IPS-18c (cell line): ENCODE results near the gene EYA3.
"Not testable (repeated sequence)": the region's sequence is repeated elsewhere in the genome, so short reads cannot be mapped to it uniquely, and the experiment has no call there.

Experiments
- H3K4me3 ChIP-seq: 2 replicates; pipeline ENCODE4 v1.7.0; 2013; ENCODE audit warnings: low read depth, mild to moderate bottlenecking, low read length, moderate library complexity; ENCODE audit not compliant: insufficient read depth
- H3K9me3 ChIP-seq: one replicate; pipeline ENCODE4 v1.6.1; 2013; ENCODE audit warnings: mild to moderate bottlenecking, low read length, moderate library complexity; ENCODE audit not compliant: control insufficient read depth, insufficient read depth

EYA3 gene

DNA sequence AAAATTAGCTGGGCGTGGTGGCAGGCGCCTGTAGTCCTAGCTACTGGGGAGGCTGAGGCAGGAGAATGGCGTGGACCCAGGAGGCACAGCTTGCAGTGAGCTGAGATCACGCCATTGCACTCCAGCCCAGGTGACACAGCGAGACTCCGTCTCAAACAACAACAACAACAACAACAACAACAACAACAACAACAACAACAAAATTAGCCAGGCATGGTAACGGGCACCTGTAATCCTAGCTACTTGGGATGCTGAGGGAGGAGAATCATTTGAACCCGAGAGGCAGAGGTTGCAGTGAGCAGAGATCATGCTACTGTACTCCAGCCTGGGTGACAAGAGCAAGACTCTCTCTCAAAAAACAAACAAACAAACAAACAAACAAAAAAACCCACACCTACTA, 85.3 kb downstream of the EYA3 start:
- H3K9me3 ChIP-seq, H3K4me3 ChIP-seq: not testable (repeated sequence)

- Histone ChIP-seq H3K4me3 (no peak overlapping the region), H3K9me3 (no peaks in the 10 kb centered on the region)
Observed at GRCh38 chr1:28002600-28002999, 85.8 kb downstream of the EYA3 start.

DNA sequence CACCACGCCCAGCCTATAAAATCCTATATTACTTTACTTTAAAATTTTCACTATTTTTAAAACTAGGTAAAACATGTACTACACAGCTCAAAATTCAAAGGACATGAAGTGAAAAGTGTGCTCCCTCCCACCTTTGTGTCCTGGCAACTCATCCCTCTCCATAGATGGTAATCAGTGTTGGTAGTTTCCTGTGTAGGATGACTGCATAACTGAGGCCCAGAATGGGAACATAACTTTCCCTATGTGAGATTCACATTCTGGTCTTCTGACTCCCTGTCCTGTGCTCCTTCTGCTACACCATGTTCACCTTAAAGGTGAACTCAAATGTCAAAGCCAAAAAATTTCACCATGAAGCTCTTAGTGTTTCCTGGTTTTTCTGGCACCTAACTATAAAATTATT, 89.4 kb downstream of the EYA3 start:
- Histone ChIP-seq H3K9me3 (no peaks in the 10 kb centered on the region), H3K4me3 (no peak overlapping the region)

DNA sequence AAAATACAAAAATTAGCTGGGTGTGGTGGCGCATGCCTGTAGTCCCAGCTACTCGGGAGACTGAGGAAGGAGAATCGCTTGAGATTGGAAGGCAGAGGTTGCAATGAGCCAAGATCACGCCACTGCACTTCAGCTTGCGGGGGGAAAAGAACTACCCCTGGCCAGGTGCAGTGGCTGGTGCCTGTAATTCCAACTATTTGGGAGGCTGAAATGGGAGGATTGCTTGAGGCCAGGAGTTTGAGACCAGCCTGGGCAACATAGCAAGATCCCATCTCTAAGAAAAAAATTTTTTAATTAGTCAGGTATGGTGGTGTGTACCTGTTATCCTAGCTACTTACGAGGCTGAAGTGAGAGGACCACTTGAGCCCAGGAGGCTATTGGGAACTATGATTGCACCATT, 93.9 kb downstream of the EYA3 start:
- not testable (repeated sequence) for H3K9me3 ChIP-seq, H3K4me3 ChIP-seq

DNA sequence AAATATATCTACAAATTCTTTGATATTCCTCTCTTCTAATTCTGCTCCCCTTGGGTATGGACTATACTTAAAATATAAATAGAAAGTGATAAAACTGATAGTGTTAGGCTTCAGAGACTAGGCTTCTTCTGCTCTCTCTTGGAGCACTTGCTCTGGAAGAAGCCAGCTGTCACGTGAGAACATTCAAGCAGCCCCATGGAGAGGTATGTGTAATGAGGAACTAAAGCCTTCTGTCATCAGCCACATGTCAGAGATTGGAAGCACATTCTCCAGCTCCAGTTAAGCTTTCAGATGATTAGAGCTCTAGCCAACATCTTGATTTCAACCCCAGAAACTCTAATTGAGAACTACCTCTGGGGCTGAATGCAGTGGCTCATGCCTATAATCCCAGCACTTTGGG, 94.3 kb downstream of the EYA3 start:
- H3K4me3 ChIP-seq, result no peak overlapping the region

DNA sequence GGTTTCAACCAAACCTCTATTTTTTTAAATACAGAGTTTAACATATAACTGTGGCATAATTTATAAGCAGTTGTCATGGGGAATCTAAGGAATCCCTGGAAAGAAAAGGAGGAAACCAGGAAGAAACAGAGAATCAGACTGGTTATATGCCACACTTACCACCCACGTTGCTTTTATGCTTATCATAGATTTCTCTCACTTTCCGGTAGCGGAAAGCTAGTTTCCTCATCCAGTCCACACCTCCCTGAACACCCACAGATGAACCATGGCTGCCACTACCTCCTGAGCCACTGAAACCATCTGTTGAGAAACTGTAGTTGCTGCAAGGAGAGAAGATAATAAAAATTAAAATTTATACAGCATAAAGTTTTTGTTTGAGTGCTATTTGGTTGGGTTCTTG, 95.2 kb downstream of the EYA3 start:
- Histone ChIP-seq H3K4me3 (no peak overlapping the region), H3K9me3 (no peaks in the 10 kb centered on the region)

More for the DNA sequence above, 94.3 kb downstream of the EYA3 start:
- no peaks in the 10 kb centered on the region for H3K9me3 ChIP-seq

GRCh38 chr1:27992276-27992675, 96.1 kb downstream of the EYA3 start:
- H3K9me3 ChIP-seq, result no peaks in the 10 kb centered on the region
- H3K4me3 ChIP-seq, result no peak overlapping the region

DNA sequence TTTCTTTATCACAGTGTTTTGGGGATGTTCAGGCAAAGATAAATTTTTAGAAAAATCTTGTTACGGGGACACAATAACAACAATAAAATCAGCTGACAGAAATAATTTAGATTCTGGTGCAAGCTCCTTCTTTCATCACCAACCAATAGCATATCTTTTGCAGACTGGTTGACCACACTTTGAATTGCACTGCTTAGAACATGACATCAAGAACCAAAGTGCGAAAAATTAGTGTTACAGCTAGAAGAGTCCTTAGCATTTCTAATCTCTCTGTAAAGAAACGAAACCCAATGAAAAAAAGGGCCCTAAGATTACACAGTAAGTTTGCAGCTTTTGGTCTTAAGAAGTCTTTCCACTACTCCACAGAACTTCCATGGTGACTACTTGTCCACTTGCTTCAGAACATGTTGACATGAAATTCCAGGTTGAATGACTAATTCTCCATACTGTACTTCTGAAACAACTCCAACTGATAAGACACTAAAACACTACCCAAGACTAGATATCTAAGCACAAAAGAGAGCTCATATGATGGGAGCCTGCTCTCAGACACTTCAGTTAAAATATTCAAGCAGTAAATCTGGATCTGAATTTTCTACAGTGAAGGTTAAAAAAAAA, 97.4 kb downstream of the EYA3 start:
- H3K4me3 ChIP-seq, result no peak overlapping the region
- H3K9me3 ChIP-seq, result no peaks in the 10 kb centered on the region

DNA sequence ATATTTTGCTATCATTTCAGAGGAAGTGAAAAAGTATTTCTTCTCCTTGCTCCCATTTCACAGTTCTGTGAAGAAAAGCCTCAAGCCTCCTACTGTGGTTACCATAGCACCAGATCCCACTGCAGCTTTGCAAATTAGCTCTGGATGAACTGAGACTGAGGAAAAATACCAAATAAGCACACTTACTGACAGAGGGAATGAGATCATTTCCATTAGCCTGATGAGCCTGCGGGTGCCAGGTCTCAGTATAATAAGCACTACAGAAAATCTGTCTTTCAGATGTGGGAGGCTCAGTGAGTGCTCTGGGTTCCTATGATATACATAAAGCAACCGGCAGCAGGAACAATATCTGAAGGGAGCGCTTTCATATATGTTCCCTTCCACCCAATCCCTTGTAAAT, 107.3 kb downstream of the EYA3 start:
- H3K4me3 ChIP-seq, result no peak overlapping the region
- no peaks in the 10 kb centered on the region for H3K9me3 ChIP-seq

DNA sequence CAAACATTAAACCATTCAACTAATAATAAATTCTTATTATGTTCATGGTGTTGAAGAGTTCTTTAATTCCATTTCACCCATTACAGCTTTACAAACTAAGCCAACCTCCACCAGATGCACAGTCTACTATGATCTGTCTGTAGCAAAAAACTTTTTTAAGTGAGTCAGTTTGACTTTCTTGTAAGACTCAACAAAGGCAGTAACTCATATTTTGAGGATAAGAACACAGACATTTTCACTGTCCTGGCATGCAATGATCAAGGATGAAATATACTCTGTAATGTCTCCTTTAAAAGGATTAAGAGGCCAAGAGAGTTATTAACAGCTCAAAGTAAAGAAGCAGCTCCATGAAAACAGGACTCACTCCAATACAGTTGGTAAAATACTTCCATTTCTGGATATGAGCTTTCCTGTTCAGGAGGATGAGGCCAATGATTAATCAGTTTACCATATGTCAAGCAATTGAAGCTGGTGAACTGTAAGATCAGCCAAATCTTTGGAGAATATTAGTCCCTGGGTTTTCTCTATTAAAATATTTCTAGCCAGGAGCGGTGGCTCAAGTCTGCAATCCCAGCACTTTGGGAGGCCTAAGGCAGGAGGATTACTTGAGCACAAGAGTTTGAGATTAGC, 108.1 kb downstream of the EYA3 start:
- H3K4me3 ChIP-seq, result no peak overlapping the region
- no peaks in the 10 kb centered on the region for H3K9me3 ChIP-seq

DNA sequence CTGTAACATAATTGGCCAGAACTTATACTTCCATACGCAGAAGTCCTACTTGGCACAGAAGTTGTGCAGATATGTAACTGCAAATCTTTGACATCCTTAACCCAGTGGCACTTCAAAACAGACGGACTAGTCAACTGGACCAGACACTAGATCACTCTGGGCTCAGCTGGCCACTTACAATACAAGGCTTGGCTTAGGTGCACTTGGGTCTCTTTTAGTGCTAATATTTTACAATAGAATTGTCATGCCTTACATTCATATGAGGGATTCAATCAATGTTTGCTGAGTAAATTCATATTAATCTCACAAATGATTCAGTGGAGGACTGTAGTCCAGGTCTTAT, 108.6 kb downstream of the EYA3 start:
- no peak overlapping the region for H3K4me3 ChIP-seq
- H3K9me3 ChIP-seq, result no peaks in the 10 kb centered on the region

DNA sequence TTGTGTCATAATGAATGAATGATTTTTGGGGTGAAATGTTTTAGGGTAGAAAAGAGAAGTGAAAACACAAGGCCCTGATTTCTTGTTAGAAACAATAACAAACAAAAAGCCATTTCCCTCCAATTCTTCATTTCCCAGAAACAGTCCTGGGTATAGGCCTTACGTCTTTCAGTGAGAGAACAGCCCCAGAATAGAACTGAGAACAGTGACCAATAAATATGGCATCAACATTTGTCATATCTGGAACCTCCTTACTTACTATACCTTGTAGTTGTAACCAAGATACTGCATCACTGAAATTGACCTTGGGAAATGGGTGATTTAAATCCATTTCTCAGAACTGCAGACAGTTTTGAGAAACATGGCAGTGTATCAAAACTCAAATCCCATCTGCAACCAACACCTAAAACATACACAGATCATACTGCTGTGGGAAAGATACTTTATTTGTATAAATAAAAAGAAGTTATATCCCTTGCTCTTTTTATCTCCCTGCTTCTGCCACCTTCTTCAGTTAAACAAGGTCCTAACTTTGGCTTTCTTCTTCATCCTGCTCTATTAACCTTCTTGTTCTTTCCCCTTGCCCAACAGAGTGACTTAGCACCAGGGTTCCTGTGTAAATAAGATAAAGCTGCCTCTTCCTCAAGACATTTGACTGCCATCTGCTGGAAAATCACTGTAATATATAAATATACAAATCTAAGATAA, 109.1 kb downstream of the EYA3 start:
- no peak overlapping the region for H3K4me3 ChIP-seq
- no peaks in the 10 kb centered on the region for H3K9me3 ChIP-seq

GRCh38 chr1:27974417-27974781, 114.0 kb downstream of the EYA3 start:
- Histone ChIP-seq H3K4me3 (no peak overlapping the region), H3K9me3 (peaks cover 3% of the 10 kb centered on the region)

GRCh38 chr1:27973771-27974416, 114.5 kb downstream of the EYA3 start:
- no peak overlapping the region for H3K4me3 ChIP-seq
- peaks cover 3% of the 10 kb centered on the region for H3K9me3 ChIP-seq

- Histone ChIP-seq H3K4me3 (no peak overlapping the region), H3K9me3 (peaks cover 3% of the 10 kb centered on the region)
Observed at GRCh38 chr1:27972141-27972540, 116.3 kb downstream of the EYA3 start.

GRCh38 chr1:27971674-27972073, 116.7 kb downstream of the EYA3 start:
- Histone ChIP-seq H3K4me3 (no peak overlapping the region), H3K9me3 (peaks cover 3% of the 10 kb centered on the region)

GRCh38 chr1:27970401-27970800, 118.0 kb downstream of the EYA3 start:
- Histone ChIP-seq H3K9me3 (peaks cover 3% of the 10 kb centered on the region), H3K4me3 (no peak overlapping the region)

DNA sequence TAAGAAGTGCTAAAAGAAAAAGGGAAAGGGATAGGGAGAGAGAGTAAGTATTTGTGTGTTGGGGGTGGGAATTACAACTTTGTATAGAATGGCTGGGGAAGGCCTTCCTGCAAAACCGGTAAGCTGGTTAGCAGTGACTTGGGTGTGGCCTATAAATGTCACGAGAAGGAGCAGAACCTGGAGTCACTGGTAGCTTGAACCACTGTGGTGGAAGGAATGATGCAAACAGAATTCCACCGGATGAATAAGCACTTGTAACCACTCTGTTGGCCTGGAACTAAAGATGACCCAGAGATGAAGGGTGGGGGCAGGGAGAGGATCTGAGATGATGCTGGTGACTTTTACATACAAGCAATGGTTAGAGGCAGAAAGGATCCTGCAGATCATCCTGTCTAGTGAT, 119.7 kb downstream of the EYA3 start:
- Histone ChIP-seq H3K9me3 (peaks cover 3% of the 10 kb centered on the region), H3K4me3 (no peak overlapping the region)
